H9 (cell line): ENCODE measurements around the gene KIF15. TPM values are rescaled to one million over a fixed set of nuclear protein-coding genes. Genes with fewer than 3 reads are reported as not detected.

Experiments
- DNase-seq: peaks from one replicate; pipeline ENCODE4 v3.0.0-alpha.2; 2017
- H2AFZ ChIP-seq: one replicate; pipeline ENCODE4 v1.6.1; 2013; ENCODE audit warnings: mild to moderate bottlenecking, low read length, control low read depth, moderate library complexity
- H2AK5ac ChIP-seq: 2 replicates; pipeline ENCODE4 v1.6.1; 2013; ENCODE audit warnings: low read length, control low read depth, mixed read lengths; ENCODE audit not compliant: insufficient read length
- H2BK120ac ChIP-seq: one replicate; pipeline ENCODE4 v1.6.1; 2013; ENCODE audit warnings: low read depth, mild to moderate bottlenecking, low read length, control low read depth, inconsistent platforms; ENCODE audit not compliant: poor library complexity, severe bottlenecking
- H2BK12ac ChIP-seq: 2 replicates; pipeline ENCODE4 v1.6.1; 2013; ENCODE audit warnings: low read length, control low read depth, mixed read lengths, low read depth; ENCODE audit not compliant: insufficient read length
- H2BK15ac ChIP-seq: 2 replicates; pipeline ENCODE4 v1.6.1; 2013; ENCODE audit warnings: low read depth, low read length, control low read depth
- H2BK20ac ChIP-seq: one replicate; pipeline ENCODE4 v1.6.1; 2013; ENCODE audit warnings: low read depth, mild to moderate bottlenecking, low read length, control low read depth, inconsistent platforms; ENCODE audit not compliant: poor library complexity, severe bottlenecking
- H2BK5ac ChIP-seq: 2 replicates; pipeline ENCODE4 v1.6.1; 2013; ENCODE audit warnings: low read length, control low read depth, mixed read lengths; ENCODE audit not compliant: insufficient read length
- H3K14ac ChIP-seq: 2 replicates; pipeline ENCODE4 v1.6.1; 2013; ENCODE audit warnings: low read length, control low read depth; ENCODE audit not compliant: insufficient read depth
- H3K18ac ChIP-seq: 2 replicates; pipeline ENCODE4 v1.6.1; 2013; ENCODE audit warnings: low read depth, mild to moderate bottlenecking, mixed read lengths, low read length, control low read depth; ENCODE audit not compliant: insufficient read length
- H3K23ac ChIP-seq: 2 replicates; pipeline ENCODE4 v1.6.1; 2013; ENCODE audit warnings: low read length, control low read depth, mixed read lengths, low read depth; ENCODE audit not compliant: insufficient read length
- H3K23me2 ChIP-seq: 2 replicates; pipeline ENCODE4 v1.6.1; 2013; ENCODE audit warnings: low read depth, mild to moderate bottlenecking, mixed read lengths, low read length, control low read depth; ENCODE audit not compliant: insufficient read length, poor library complexity, severe bottlenecking
- H3K27ac ChIP-seq: 2 replicates; pipeline ENCODE4 v1.5.1; 2013; ENCODE audit warnings: low read length, control low read depth, mixed read lengths, low read depth; ENCODE audit not compliant: insufficient read length
- H3K27me3 ChIP-seq: 2 replicates; pipeline ENCODE4 v1.6.1; 2013; ENCODE audit warnings: low read length, control low read depth, inconsistent platforms; ENCODE audit not compliant: insufficient read depth
- H3K4ac ChIP-seq: 2 replicates; pipeline ENCODE4 v1.6.1; 2013; ENCODE audit warnings: low read depth, mild to moderate bottlenecking, control low read depth, inconsistent platforms, low read length, moderate library complexity
- H3K4me1 ChIP-seq: 2 replicates; pipeline ENCODE4 v1.6.1; 2013; ENCODE audit warnings: low read length, control low read depth, inconsistent platforms; ENCODE audit not compliant: insufficient read depth
- H3K4me2 ChIP-seq: 2 replicates; pipeline ENCODE4 v1.6.1; 2013; ENCODE audit warnings: low read length, control low read depth, mixed read lengths; ENCODE audit not compliant: insufficient read length, insufficient read depth
- H3K56ac ChIP-seq: 2 replicates; pipeline ENCODE4 v1.6.1; 2013; ENCODE audit warnings: low read depth, mild to moderate bottlenecking, mixed read lengths, low read length, control low read depth; ENCODE audit not compliant: insufficient read length
- H3K79me1 ChIP-seq: 2 replicates; pipeline ENCODE4 v1.6.1; 2013; ENCODE audit warnings: low read depth, mild to moderate bottlenecking, moderate library complexity, low read length, control low read depth, inconsistent platforms; ENCODE audit not compliant: insufficient read depth, poor library complexity, severe bottlenecking
- H3K79me2 ChIP-seq: 2 replicates; pipeline ENCODE4 v1.6.1; 2013; ENCODE audit warnings: low read length, control low read depth, inconsistent platforms; ENCODE audit not compliant: insufficient read depth
- H3K9ac ChIP-seq: 2 replicates; pipeline ENCODE4 v1.6.1; 2013; ENCODE audit warnings: low read length, control low read depth, mixed read lengths; ENCODE audit not compliant: insufficient read length; ENCODE audit errors: extremely low read depth
- H3K9me3 ChIP-seq: one replicate; pipeline ENCODE4 v1.6.1; 2013; ENCODE audit warnings: low read depth, low read length, inconsistent platforms; ENCODE audit not compliant: control insufficient read depth
- H3T11ph ChIP-seq: one replicate; pipeline ENCODE4 v1.6.1; 2013; ENCODE audit warnings: mild to moderate bottlenecking, low read length, control low read depth, inconsistent platforms
- H4K20me1 ChIP-seq: one replicate; pipeline ENCODE4 v1.6.1; 2013; ENCODE audit not compliant: control insufficient read depth, insufficient read length, insufficient read depth
- H4K5ac ChIP-seq: 2 replicates; pipeline ENCODE4 v1.6.1; 2013; ENCODE audit warnings: low read depth, mild to moderate bottlenecking, mixed read lengths, low read length, control low read depth; ENCODE audit not compliant: insufficient read length
- H4K8ac ChIP-seq: replicated peaks from 2 replicates; pipeline ENCODE4 v1.6.1; 2013; ENCODE audit warnings: low read length, control low read depth, mixed read lengths, low read depth; ENCODE audit not compliant: insufficient read length
- H4K91ac ChIP-seq: 2 replicates; pipeline ENCODE4 v1.6.1; 2013; ENCODE audit warnings: low read depth, mild to moderate bottlenecking, moderate library complexity, mixed read lengths, low read length, control low read depth; ENCODE audit not compliant: insufficient read length
- H3K27ac Mint-ChIP-seq, 3 experiments: 2 replicates in 2 of 3; 3 replicates in 1 of 3; pipeline ENCODE4 v1.8.0; 2020 to 2021; ENCODE audit warnings: mixed read lengths in 3 of 3, mild to moderate bottlenecking in 1 of 3, moderate library complexity in 1 of 3
- H3K27me3 Mint-ChIP-seq: 2 replicates; pipeline ENCODE4 v1.8.0; 2021; ENCODE audit warnings: low read depth, mild to moderate bottlenecking, moderate library complexity, mixed read lengths
- H3K36me3 Mint-ChIP-seq, 3 experiments: 2 replicates in 2 of 3; 3 replicates in 1 of 3; pipeline ENCODE4 v1.8.0; 2020 to 2021; ENCODE audit warnings: low read depth in 3 of 3, mixed read lengths in 3 of 3; ENCODE audit not compliant: insufficient read depth in 1 of 3
- H3K4me1 Mint-ChIP-seq, 2 experiments: 2 replicates each; pipeline ENCODE4 v1.8.0; 2020; ENCODE audit warnings: mixed read lengths in 2 of 2
- H3K4me3 Mint-ChIP-seq, 2 experiments: 2 replicates in 1 of 2; 3 replicates in 1 of 2; pipeline ENCODE4 v1.8.0; 2020 to 2021; ENCODE audit warnings: mild to moderate bottlenecking in 2 of 2, mixed read lengths in 2 of 2, moderate library complexity in 1 of 2
- H3K9me3 Mint-ChIP-seq, 2 experiments: 2 replicates in 1 of 2; 3 replicates in 1 of 2; pipeline ENCODE4 v1.8.0; 2020; ENCODE audit warnings: mild to moderate bottlenecking in 2 of 2, mixed read lengths in 2 of 2, moderate library complexity in 1 of 2
- WGBS: extraction: QIAGEN DNeasy Blood & Tissue Kit; methylation state at CpG from one replicate; pipeline ENCODE4 v1.1.7; 2013; ENCODE audit warnings: missing lambda C conversion rate, low lambda C conversion rate, mixed read lengths; ENCODE audit not compliant: insufficient read length; ENCODE audit errors: extremely low coverage; 5-methylcytosine and 5-hydroxymethylcytosine counted together
- total RNA-seq: library from RNA; stranded (reverse); gene quantifications from 2 replicates; pipeline ENCODE4 v1.2.1, GENCODE V29; 2021
- TF ChIP-seq, protein P1 (sequence below): fragments of 200-600 bp; sonication (generic); conservative IDR thresholded peaks from 3 replicates; pipeline ENCODE4 v1.8.0; 2021; ENCODE audit warnings: antibody characterized with exemption, mild to moderate bottlenecking

The KIF15 gene
- total RNA-seq, 1 experiment from 2014 or later = 25.0 TPM

DNA sequence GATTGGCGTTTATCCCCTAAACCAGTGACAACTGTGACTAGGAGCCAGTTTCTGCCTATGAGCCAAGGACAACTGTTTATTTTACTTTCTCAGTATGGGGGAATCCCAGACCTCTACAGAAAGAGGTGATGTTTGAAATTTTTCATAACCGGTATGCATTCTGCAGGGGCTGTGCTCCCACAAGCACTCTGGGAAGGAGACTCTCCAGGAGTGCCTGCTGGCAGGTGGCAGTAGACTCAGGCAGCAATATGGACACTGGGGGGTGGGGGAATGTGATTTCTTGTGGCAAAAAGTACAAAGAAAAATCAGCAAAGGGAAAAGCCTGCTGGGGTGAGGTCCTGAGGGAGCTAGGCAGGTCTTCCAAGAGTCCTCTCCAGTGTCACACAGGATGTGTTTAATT, 118.7 kb downstream of the KIF15 start:
- WGBS = no CpG with 5 or more reads among the region's 2 CpGs
- H3K4me1 Mint-ChIP-seq = peaks cover 8% of the 10 kb centered on the region in 2 experiments; a peak in 3 of 4 replicates
- H2BK20ac ChIP-seq = peak overlapping the region; percentile 34
- no peak overlapping the region for H3K14ac ChIP-seq
- no peaks in the 10 kb centered on the region for H4K20me1 ChIP-seq
- peaks cover 2 to 4% of the 10 kb centered on the region in 2 experiments; a peak in 3 of 5 replicates for H3K9me3 Mint-ChIP-seq
- H2AFZ ChIP-seq = no peak overlapping the region
- H3K27me3 Mint-ChIP-seq = peaks cover 1% of the 10 kb centered on the region; the same call in 1 of the 2 replicates
- no peak overlapping the region for H2AK5ac ChIP-seq
- H3K79me1 ChIP-seq = no peaks in the 10 kb centered on the region
- no peak overlapping the region for H2BK120ac ChIP-seq
- no peaks in the 10 kb centered on the region for H3K27me3 ChIP-seq
- H3K23ac ChIP-seq = no peak overlapping the region
- H4K91ac ChIP-seq = no peak overlapping the region
- no peaks in the 10 kb centered on the region for H3K9me3 ChIP-seq
- H2BK12ac ChIP-seq = no peak overlapping the region
- no peak overlapping the region for H3K4me2 ChIP-seq
- no peak overlapping the region for H3K4ac ChIP-seq
- TF ChIP-seq, protein P1, sequence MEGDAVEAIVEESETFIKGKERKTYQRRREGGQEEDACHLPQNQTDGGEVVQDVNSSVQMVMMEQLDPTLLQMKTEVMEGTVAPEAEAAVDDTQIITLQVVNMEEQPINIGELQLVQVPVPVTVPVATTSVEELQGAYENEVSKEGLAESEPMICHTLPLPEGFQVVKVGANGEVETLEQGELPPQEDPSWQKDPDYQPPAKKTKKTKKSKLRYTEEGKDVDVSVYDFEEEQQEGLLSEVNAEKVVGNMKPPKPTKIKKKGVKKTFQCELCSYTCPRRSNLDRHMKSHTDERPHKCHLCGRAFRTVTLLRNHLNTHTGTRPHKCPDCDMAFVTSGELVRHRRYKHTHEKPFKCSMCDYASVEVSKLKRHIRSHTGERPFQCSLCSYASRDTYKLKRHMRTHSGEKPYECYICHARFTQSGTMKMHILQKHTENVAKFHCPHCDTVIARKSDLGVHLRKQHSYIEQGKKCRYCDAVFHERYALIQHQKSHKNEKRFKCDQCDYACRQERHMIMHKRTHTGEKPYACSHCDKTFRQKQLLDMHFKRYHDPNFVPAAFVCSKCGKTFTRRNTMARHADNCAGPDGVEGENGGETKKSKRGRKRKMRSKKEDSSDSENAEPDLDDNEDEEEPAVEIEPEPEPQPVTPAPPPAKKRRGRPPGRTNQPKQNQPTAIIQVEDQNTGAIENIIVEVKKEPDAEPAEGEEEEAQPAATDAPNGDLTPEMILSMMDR = no peak
- no peak overlapping the region for H3K9ac ChIP-seq
- H3K4me1 ChIP-seq = no peaks in the 10 kb centered on the region
- no peak overlapping the region for H3K4me3 Mint-ChIP-seq
- no peaks in the 10 kb centered on the region for H3K79me2 ChIP-seq
- H3K56ac ChIP-seq = no peak overlapping the region
- peaks cover 0 to 2% (median 0%) of the 10 kb centered on the region in 3 experiments; a peak in 1 of 7 replicates for H3K36me3 Mint-ChIP-seq
- no peak overlapping the region for H2BK5ac ChIP-seq
- no peak for DNase-seq
- H4K5ac ChIP-seq = no peak overlapping the region
- H3K23me2 ChIP-seq = no peaks in the 10 kb centered on the region
- no peak overlapping the region for H2BK15ac ChIP-seq
- no peak overlapping the region for H3K27ac ChIP-seq
- H3T11ph ChIP-seq = no peak overlapping the region
- H4K8ac ChIP-seq = no peak overlapping the region
- no peak overlapping the region for H3K18ac ChIP-seq
- H3K27ac Mint-ChIP-seq = no peak overlapping the region
